ENCODE results near the gene MFAP1. TPM values are rescaled to one million over a fixed set of nuclear protein-coding genes. Genes with fewer than 3 reads are reported as not detected.

MFAP1 gene
- total and polyA plus RNA-seq, 2 experiments from 2014 or later = 24.5 to 34.9 TPM

GRCh38 chr15:43796566-43796965 is 27.9 kb downstream of the MFAP1 start (continued):
- TF ChIP-seq EZH2 (IDR thresholded peaks at IDR 0.05; ENCODE audit: low read depth, unreplicated experiment) = no peak
- no peak for TF ChIP-seq CTCF (conservative IDR thresholded peaks at IDR 0.05; ENCODE audit: low read depth in 2 of 2)

- Histone ChIP-seq H3K4me3 (0 out of 2 replicates have a peak overlapping the region, but pooled peaks have one; percentile 26), H3K36me3 (ENCODE audit: insufficient read depth) (peaks cover 21% of the 10 kb centered on the region), H3K4me1 (ENCODE audit: insufficient read depth) (peaks cover 38% of the 10 kb centered on the region), H3K9me2 (ENCODE audit: insufficient read depth) (no peaks in the 10 kb centered on the region), H3K27ac (ENCODE audit: low read depth) (peak overlapping the region; percentile 65; the same call in 1 of the 2 replicates), H4K20me1 (replicated peaks; ENCODE audit: insufficient read depth) (peaks cover 19% of the 10 kb centered on the region; the same call in 1 of the 2 replicates), H3K4me2 (peak overlapping the region; percentile 68; the same call in 1 of the 2 replicates), H3K27me3 (ENCODE audit: insufficient read depth) (no peaks in the 10 kb centered on the region), H2AFZ (no peak overlapping the region), H3F3A (replicated peaks; ENCODE audit: low read depth) (peaks cover 37% of the 10 kb centered on the region), H3K79me2 (replicated peaks; ENCODE audit: insufficient read depth) (peaks cover 22% of the 10 kb centered on the region)
- Mint-ChIP-seq H3K27ac (peak overlapping the region; percentile 5; the same call in 1 of the 2 replicates), H3K4me1 (peaks cover 56% of the 10 kb centered on the region), H3K27me3 (ENCODE audit: insufficient read depth, low read depth, poor library complexity) (peaks cover 36% of the 10 kb centered on the region), H3K9me3 (no peaks in the 10 kb centered on the region), H3K36me3 (ENCODE audit: low read depth) (peaks cover 78% of the 10 kb centered on the region), H3K4me3 (peak overlapping the region; percentile 28; the same call in 2 of the 3 replicates)
- peak; percentile 59 for DNase-seq (ENCODE audit: low spot score)
- ATAC-seq = peak; percentile 5
- no peak for TF ChIP-seq CTCF (conservative IDR thresholded peaks at IDR 0.05; ENCODE audit: low read depth in 2 of 2)
- TF ChIP-seq ETS1 (IDR thresholded peaks at IDR 0.05) = no peak
- TF ChIP-seq POLR2AphosphoS5 (IDR thresholded peaks at IDR 0.05; ENCODE audit: low read depth) = no peak
- no peak for TF ChIP-seq CREB1 (CRISPR knock-in tag; IDR thresholded peaks at IDR 0.05; ENCODE audit: low read depth)
- TF ChIP-seq ZNF462 (CRISPR knock-in tag; IDR thresholded peaks at IDR 0.05) = no peak
- TF ChIP-seq STAT1 (IDR thresholded peaks at IDR 0.05; ENCODE audit: unreplicated experiment) = no peak
- TF ChIP-seq NANOG (IDR thresholded peaks at IDR 0.05; ENCODE audit: borderline replicate concordance) = no peak
- TF ChIP-seq ZNF331 (CRISPR knock-in tag; IDR thresholded peaks at IDR 0.05; ENCODE audit: low read depth) = no peak
- TF ChIP-seq JUNB (IDR thresholded peaks at IDR 0.05; ENCODE audit: unreplicated experiment) = no peak
- TF ChIP-seq EZH2phosphoT487 (IDR thresholded peaks at IDR 0.05; ENCODE audit: unreplicated experiment) = no peak
- TF ChIP-seq ZNF114 (CRISPR knock-in tag; IDR thresholded peaks at IDR 0.05) = no peak
Measured at GRCh38 chr15:43795997-43796396, 28.5 kb downstream of the MFAP1 start.
